Mesodermal cell (in vitro differentiated cells): ENCODE results near the gene DIP2C.

Source experiments
- H3K27ac ChIP-seq: 2 replicates; pipeline ENCODE4 v1.7.0; 2013; ENCODE audit warnings: mild to moderate bottlenecking, low read depth, low read length, moderate library complexity; ENCODE audit not compliant: severe bottlenecking
- H3K36me3 ChIP-seq: 2 replicates; pipeline ENCODE4 v1.7.1; 2013; ENCODE audit warnings: mild to moderate bottlenecking, low read length, moderate library complexity; ENCODE audit not compliant: control insufficient read depth, insufficient read depth
- H3K4me1 ChIP-seq: one replicate; pipeline ENCODE4 v1.7.1; 2013; ENCODE audit warnings: mild to moderate bottlenecking, low read length; ENCODE audit not compliant: insufficient read depth, control insufficient read depth, poor library complexity, severe bottlenecking
- H3K4me3 ChIP-seq: 2 replicates; pipeline ENCODE4 v1.7.0; 2013; ENCODE audit warnings: low read length, control low read depth, mild to moderate bottlenecking; ENCODE audit not compliant: insufficient read depth, poor library complexity, severe bottlenecking; ENCODE audit errors: extremely low read depth
- H3K9me3 ChIP-seq: 2 replicates; pipeline ENCODE4 v1.7.1; 2013; ENCODE audit warnings: mild to moderate bottlenecking, low read length, moderate library complexity; ENCODE audit not compliant: control insufficient read depth
- WGBS, 2 experiments: methylation state at CpG; one replicate each; pipeline ENCODE4 v1.1.5; 2013; ENCODE audit warnings: missing lambda C conversion rate in 2 of 2; ENCODE audit not compliant: insufficient coverage in 2 of 2; 5-methylcytosine and 5-hydroxymethylcytosine counted together

The DIP2C gene

GRCh38 chr10:557792-558328 lies 131.6 kb downstream of the DIP2C start:
- no peak overlapping the region for H3K27ac ChIP-seq
- WGBS, 2 experiments = 96% methylated on average over 4 to 6 of the region's 10 CpGs
- no peaks in the 10 kb centered on the region for H3K9me3 ChIP-seq
- H3K4me1 ChIP-seq = peaks cover 8% of the 10 kb centered on the region
- no peak overlapping the region for H3K4me3 ChIP-seq
- H3K36me3 ChIP-seq = no peaks in the 10 kb centered on the region

GRCh38 chr10:556971-557637 lies 132.4 kb downstream of the DIP2C start:
- no peaks in the 10 kb centered on the region for H3K9me3 ChIP-seq
- no peak overlapping the region for H3K27ac ChIP-seq
- no peaks in the 10 kb centered on the region for H3K36me3 ChIP-seq
- H3K4me1 ChIP-seq = peaks cover 8% of the 10 kb centered on the region
- no peak overlapping the region for H3K4me3 ChIP-seq
- 91 to 93% methylated on average over 12 to 13 of the region's 14 CpGs for WGBS, 2 experiments

GRCh38 chr10:555682-556350 lies 133.7 kb downstream of the DIP2C start:
- peaks cover 8% of the 10 kb centered on the region for H3K4me1 ChIP-seq
- no peaks in the 10 kb centered on the region for H3K36me3 ChIP-seq
- no peak overlapping the region for H3K27ac ChIP-seq
- H3K9me3 ChIP-seq = no peaks in the 10 kb centered on the region
- no peak overlapping the region for H3K4me3 ChIP-seq
- 93 to 97% methylated on average over 10 to 11 of the region's 27 CpGs for WGBS, 2 experiments

GRCh38 chr10:555281-555680 lies 134.2 kb downstream of the DIP2C start:
- no peak overlapping the region for H3K27ac ChIP-seq
- 94 to 99% methylated on average over 10 of the region's 12 CpGs for WGBS, 2 experiments

GRCh38 chr10:554182-554848 lies 135.2 kb downstream of the DIP2C start:
- Histone ChIP-seq H3K4me3 (no peak overlapping the region), H3K9me3 (no peaks in the 10 kb centered on the region), H3K27ac (no peak overlapping the region), H3K36me3 (no peaks in the 10 kb centered on the region), H3K4me1 (peaks cover 8% of the 10 kb centered on the region)
- 92 to 93% methylated on average over 2 to 6 of the region's 8 CpGs for WGBS, 2 experiments

More at GRCh38 chr10:555281-555680, 134.2 kb downstream of the DIP2C start:
- Histone ChIP-seq H3K36me3 (no peaks in the 10 kb centered on the region), H3K9me3 (no peaks in the 10 kb centered on the region), H3K4me3 (no peak overlapping the region), H3K4me1 (peaks cover 8% of the 10 kb centered on the region)

GRCh38 chr10:553233-553632 lies 136.2 kb downstream of the DIP2C start:
- Histone ChIP-seq H3K27ac (no peak overlapping the region), H3K36me3 (no peaks in the 10 kb centered on the region), H3K9me3 (no peaks in the 10 kb centered on the region), H3K4me3 (no peak overlapping the region), H3K4me1 (peaks cover 6% of the 10 kb centered on the region)
- WGBS, 2 experiments = 95 to 96% methylated on average over 3 to 4 of the region's 5 CpGs

GRCh38 chr10:552679-553078 lies 136.8 kb downstream of the DIP2C start:
- WGBS, 2 experiments = 92 to 96% methylated on average over 7 to 8 of the region's 8 CpGs
- Histone ChIP-seq H3K27ac (no peak overlapping the region), H3K4me1 (peaks cover 8% of the 10 kb centered on the region), H3K9me3 (no peaks in the 10 kb centered on the region), H3K36me3 (no peaks in the 10 kb centered on the region), H3K4me3 (no peak overlapping the region)

GRCh38 chr10:551373-552252 lies 137.9 kb downstream of the DIP2C start:
- H3K27ac ChIP-seq = no peak overlapping the region
- H3K9me3 ChIP-seq = no peaks in the 10 kb centered on the region
- H3K36me3 ChIP-seq = no peaks in the 10 kb centered on the region
- 88 to 93% methylated on average over 16 to 18 of the region's 19 CpGs for WGBS, 2 experiments
- H3K4me1 ChIP-seq = peaks cover 13% of the 10 kb centered on the region
- no peak overlapping the region for H3K4me3 ChIP-seq

GRCh38 chr10:550665-551372 lies 138.6 kb downstream of the DIP2C start:
- 93 to 96% methylated on average over 15 to 19 of the region's 20 CpGs for WGBS, 2 experiments
- Histone ChIP-seq H3K4me3 (no peak overlapping the region), H3K4me1 (peaks cover 15% of the 10 kb centered on the region), H3K36me3 (no peaks in the 10 kb centered on the region), H3K27ac (no peak overlapping the region), H3K9me3 (no peaks in the 10 kb centered on the region)

- H3K27ac ChIP-seq = no peak overlapping the region
Observed at GRCh38 chr10:549391-549790, 140.1 kb downstream of the DIP2C start.

More at GRCh38 chr10:549391-549790, 140.1 kb downstream of the DIP2C start:
- no peak overlapping the region for H3K4me3 ChIP-seq
- H3K9me3 ChIP-seq = no peaks in the 10 kb centered on the region
- peaks cover 15% of the 10 kb centered on the region for H3K4me1 ChIP-seq
- no peaks in the 10 kb centered on the region for H3K36me3 ChIP-seq
- WGBS, 2 experiments = 90 to 98% methylated on average over 7 to 10 of the region's 16 CpGs
